GM12801 (cell line): Measurements from ENCODE around the gene CALN1.

Experiments
- CTCF ChIP-seq: IDR thresholded peaks from one replicate; pipeline ENCODE4 v1.5.1; 2011; ENCODE audit warnings: control low read depth; ENCODE audit not compliant: insufficient read length; ENCODE audit errors: extremely low read depth

Gene CALN1

GRCh38 chr7:71766016-71766415 lies 646.1 kb downstream of the CALN1 start:
- TF ChIP-seq CTCF, result no peak

GRCh38 chr7:71761336-71761735 lies 650.8 kb downstream of the CALN1 start:
- no peak for TF ChIP-seq CTCF

GRCh38 chr7:71754828-71755227 lies 657.3 kb downstream of the CALN1 start:
- no peak for TF ChIP-seq CTCF

- no peak for TF ChIP-seq CTCF
These were observed 658.0 kb downstream of the CALN1 start for GRCh38 chr7:71753956-71754664.

- TF ChIP-seq CTCF, result no peak
These were observed 658.9 kb downstream of the CALN1 start for GRCh38 chr7:71753236-71753635.

- no peak for TF ChIP-seq CTCF
These were observed 659.8 kb downstream of the CALN1 start for GRCh38 chr7:71752171-71752935.

- no peak for TF ChIP-seq CTCF
These were observed 661.8 kb downstream of the CALN1 start for GRCh38 chr7:71750290-71750689.
